Bronchial epithelial cell (primary cell): ENCODE data around the gene HMGN2. TPM values are rescaled to one million over a fixed set of nuclear protein-coding genes. Genes with fewer than 3 reads are reported as not detected.

Experiments
- DNase-seq: peaks from one replicate; pipeline ENCODE4 v3.0.0-alpha.2; 2010; ENCODE audit warnings: low read depth
- FAIRE-seq: peaks from 2 replicates; lab custom pipeline; 2011; peaks lifted over from hg19 to GRCh38; lab: Jason Lieb, UNC
- H3K27me3 ChIP-seq: 2 replicates; pipeline ENCODE4 v1.5.1; 2011; ENCODE audit warnings: low read length; ENCODE audit not compliant: control insufficient read depth, insufficient read depth
- H3K36me3 ChIP-seq: 2 replicates; pipeline ENCODE4 v1.5.1; 2011; ENCODE audit warnings: low read length; ENCODE audit not compliant: control insufficient read depth, insufficient read depth
- H3K4me3 ChIP-seq: 2 replicates; pipeline ENCODE4 v1.5.1; 2011; ENCODE audit warnings: mild to moderate bottlenecking, low read depth, low read length, control low read depth
- CTCF ChIP-seq: IDR thresholded peaks from 2 replicates; pipeline ENCODE4 v1.5.1; 2011; ENCODE audit warnings: mild to moderate bottlenecking, moderate library complexity, low read length, control low read depth, inconsistent platforms; ENCODE audit not compliant: insufficient read depth, severe bottlenecking
- total RNA-seq: library from RNA; depleted of rRNA; stranded (reverse); fragments of >200 nt; gene quantifications from 2 replicates; pipeline ENCODE4 v1.2.1, GENCODE V29; 2014

Gene HMGN2
- total RNA-seq, 1 donor from 2014 or later: 87.9 TPM

GRCh38 chr1:26478159-26478558 is 5.9 kb downstream of the HMGN2 start:
- FAIRE-seq (no peak), DNase-seq (no peak)
- peaks cover 19% of the 10 kb centered on the region for H3K36me3 ChIP-seq
- TF ChIP-seq CTCF: no peak
- no peak overlapping the region for H3K4me3 ChIP-seq
- H3K27me3 ChIP-seq: no peaks in the 10 kb centered on the region

GRCh38 chr1:26478988-26479387 is 6.7 kb downstream of the HMGN2 start:
- FAIRE-seq: no peak
- DNase-seq: no peak
- H3K4me3 ChIP-seq: no peak overlapping the region
- H3K27me3 ChIP-seq: no peaks in the 10 kb centered on the region
- peaks cover 13% of the 10 kb centered on the region for H3K36me3 ChIP-seq
- TF ChIP-seq CTCF: no peak

GRCh38 chr1:26482921-26483320 is 10.7 kb downstream of the HMGN2 start:
- no peaks in the 10 kb centered on the region for H3K27me3 ChIP-seq
- TF ChIP-seq CTCF: no peak
- no peaks in the 10 kb centered on the region for H3K36me3 ChIP-seq
- FAIRE-seq: no peak
- peak; percentile 7 for DNase-seq
- no peak overlapping the region for H3K4me3 ChIP-seq

- Histone ChIP-seq H3K36me3 (no peaks in the 10 kb centered on the region), H3K27me3 (no peaks in the 10 kb centered on the region), H3K4me3 (no peak overlapping the region)
- no peak for TF ChIP-seq CTCF
- DNase-seq (no peak), FAIRE-seq (no peak)
These were observed 11.7 kb downstream of the HMGN2 start for GRCh38 chr1:26483980-26484379.

GRCh38 chr1:26490155-26490554 is 17.9 kb downstream of the HMGN2 start:
- no peak overlapping the region for H3K4me3 ChIP-seq
- DNase-seq: no peak
- no peak for FAIRE-seq
- no peaks in the 10 kb centered on the region for H3K36me3 ChIP-seq
- H3K27me3 ChIP-seq: no peaks in the 10 kb centered on the region
- no peak for TF ChIP-seq CTCF

GRCh38 chr1:26493267-26493666 is 21.0 kb downstream of the HMGN2 start:
- Histone ChIP-seq H3K36me3 (no peaks in the 10 kb centered on the region), H3K27me3 (no peaks in the 10 kb centered on the region), H3K4me3 (no peak overlapping the region)
- no peak for DNase-seq
- no peak for TF ChIP-seq CTCF
- FAIRE-seq: no peak
